ENCODE data around the gene TENM3.

DNA sequence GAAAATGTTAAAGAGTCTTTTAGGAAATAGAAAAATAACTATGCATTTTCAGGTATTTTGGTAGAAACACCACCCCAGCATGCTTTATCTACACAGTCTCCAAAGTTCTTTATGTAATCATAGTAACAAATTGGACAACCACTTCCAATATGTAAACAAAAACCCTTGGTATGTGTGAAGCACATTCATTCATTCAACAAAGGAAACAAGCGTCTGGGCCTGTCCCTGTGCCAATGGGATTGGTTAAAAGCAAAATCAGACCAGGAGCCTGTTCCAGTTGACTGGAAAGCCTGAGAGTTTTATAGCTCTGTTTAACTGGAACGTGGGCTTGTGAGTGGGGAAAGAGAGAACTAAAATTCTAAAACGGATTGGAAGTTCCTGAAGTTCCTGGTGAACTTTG, 41.3 kb upstream of the TENM3 start:
- no peak for TF ChIP-seq CTCF (IDR thresholded peaks at IDR 0.05)
- no peak for TF ChIP-seq POLR2A (IDR thresholded peaks at IDR 0.05)

All from adrenal gland (tissue), 5 donors.